Adipocyte (in vitro differentiated cells): ENCODE results near the gene PLEKHG4.
A peak's percentile ranks its signal among the peaks of the same experiment; 100 is the strongest.

Experiments
- DNase-seq: peaks from one replicate; pipeline ENCODE4 v3.0.0-alpha.2; 2015; ENCODE audit warnings: low read depth
- H3K27me3 ChIP-seq: replicated peaks from 2 replicates; pipeline ENCODE4 v1.7.0; 2013; ENCODE audit warnings: mild to moderate bottlenecking, low read length, moderate library complexity; ENCODE audit not compliant: control insufficient read depth, insufficient read depth
- H3K36me3 ChIP-seq: 2 replicates; pipeline ENCODE4 v1.7.0; 2013; ENCODE audit warnings: low read length, mild to moderate bottlenecking, moderate library complexity; ENCODE audit not compliant: control insufficient read depth, insufficient read depth, severe bottlenecking
- H3K4me1 ChIP-seq: 2 replicates; pipeline ENCODE4 v1.7.0; 2013; ENCODE audit warnings: mild to moderate bottlenecking, low read length, moderate library complexity; ENCODE audit not compliant: control insufficient read depth, insufficient read depth
- H3K4me3 ChIP-seq: 2 replicates; pipeline ENCODE4 v1.7.0; 2013; ENCODE audit warnings: mild to moderate bottlenecking, low read length, moderate library complexity
- H3K9ac ChIP-seq: 2 replicates; pipeline ENCODE4 v1.7.0; 2013; ENCODE audit warnings: mild to moderate bottlenecking, low read length, moderate library complexity
- H3K9me3 ChIP-seq: 2 replicates; pipeline ENCODE4 v1.7.0; 2013; ENCODE audit warnings: mild to moderate bottlenecking, low read length, moderate library complexity; ENCODE audit not compliant: control insufficient read depth

Gene PLEKHG4

DNA sequence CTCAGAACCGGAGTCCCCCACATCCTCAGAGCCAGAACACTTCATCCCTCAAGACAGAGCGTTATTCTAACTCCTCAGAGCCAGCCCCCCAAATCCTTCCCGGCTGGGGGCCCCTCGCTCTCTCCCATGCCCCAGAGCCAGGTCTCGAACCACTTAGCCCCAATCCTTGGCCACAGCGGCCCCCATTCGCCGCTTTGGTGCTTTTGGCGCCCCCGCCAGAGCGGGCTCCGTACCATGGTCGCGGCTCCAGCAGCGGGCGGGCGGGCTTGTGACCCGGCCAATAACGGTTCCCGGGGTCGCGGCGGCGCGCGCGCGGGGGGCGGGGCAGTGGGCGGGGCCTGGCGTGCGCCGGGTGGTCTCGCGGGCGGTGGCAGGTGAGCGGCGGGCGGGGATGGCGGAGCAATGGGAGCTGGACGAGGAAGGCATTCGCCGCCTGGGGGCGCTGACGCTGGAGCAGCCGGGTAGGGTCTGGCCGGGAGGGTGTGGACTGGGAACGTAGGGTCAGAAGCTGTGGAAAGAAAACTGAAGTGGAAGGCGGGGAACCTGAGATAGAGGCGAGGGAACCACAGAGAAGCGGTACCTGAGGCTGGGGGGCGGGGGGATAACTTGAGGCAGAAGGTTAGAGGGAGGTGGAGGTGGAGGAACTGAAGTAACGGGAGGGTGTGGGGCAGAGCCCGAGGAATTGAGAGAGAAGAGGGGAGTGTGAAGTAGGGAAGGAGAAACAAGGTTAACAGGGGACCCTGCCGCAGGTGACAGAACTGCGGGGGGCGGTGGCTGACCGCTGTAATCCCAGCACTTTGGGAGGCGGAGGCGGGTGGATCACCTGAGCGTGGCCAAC is 47.4 kb downstream of the PLEKHG4 start, which contains the start of the genes KCTD19 and LRRC36:
Gene KCTD19 (minus strand): TSS at position 270 of the 838 bp plus-strand sequence. CDS start 34 bp downstream, at position 236.
Gene LRRC36 (plus strand): TSS at position 344 of the 838 bp plus-strand sequence. CDS start 48 bp downstream, at position 392.
- Histone ChIP-seq H3K9ac (peak within 1 kb of the TSS; percentile 62), H3K4me3 (peak within 1 kb of the TSS; percentile 68), H3K27me3 (no peaks in the 10 kb centered on the region), H3K9me3 (no peaks in the 10 kb centered on the region), H3K4me1 (peaks cover 7% of the 10 kb centered on the region), H3K36me3 (no peaks in the 10 kb centered on the region)
- peak; percentile 23 for DNase-seq

DNA sequence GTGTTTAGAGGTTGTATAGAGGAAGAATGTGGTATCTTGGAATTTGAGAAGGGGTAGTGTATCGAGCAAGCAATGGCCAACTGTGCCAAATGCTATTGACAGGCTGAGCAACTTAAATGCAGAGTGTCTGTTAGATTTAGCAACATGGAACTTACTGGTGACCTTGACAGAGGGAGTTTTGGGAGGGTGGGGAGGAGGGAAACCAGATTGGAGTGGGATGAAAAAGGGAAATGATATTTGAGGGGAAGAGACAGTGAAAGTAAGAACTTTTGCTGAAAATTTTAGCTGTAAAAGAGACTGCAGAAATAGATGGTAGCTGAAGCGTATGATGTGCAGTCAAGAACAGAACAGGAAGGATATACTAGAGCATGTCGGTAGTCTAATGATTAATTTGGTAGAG is 48.4 kb downstream of the PLEKHG4 start:
- Histone ChIP-seq H3K36me3 (no peaks in the 10 kb centered on the region), H3K9me3 (no peaks in the 10 kb centered on the region), H3K4me1 (peaks cover 7% of the 10 kb centered on the region), H3K27me3 (no peaks in the 10 kb centered on the region), H3K9ac (no peak overlapping the region), H3K4me3 (no peak overlapping the region)
- no peak for DNase-seq

DNA sequence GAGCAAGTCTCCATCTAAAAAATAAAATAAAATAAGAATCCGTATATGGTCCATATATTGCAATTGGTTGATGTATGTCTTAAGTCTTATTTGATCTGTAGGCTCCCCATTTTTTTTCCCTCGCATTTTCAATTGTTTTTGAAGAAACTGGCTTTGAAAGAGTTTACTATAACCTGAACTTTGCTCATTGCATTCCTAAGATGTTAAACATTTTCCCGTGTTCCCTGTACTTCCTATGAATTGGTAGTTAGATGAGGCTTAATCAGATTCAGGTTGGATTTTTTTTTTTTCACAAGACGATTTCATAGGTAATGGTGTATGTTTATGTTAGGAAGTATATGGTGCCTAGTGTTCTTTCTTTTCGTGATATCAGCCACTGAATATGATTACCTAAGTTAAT is 50.6 kb downstream of the PLEKHG4 start:
- Histone ChIP-seq H3K27me3 (no peaks in the 10 kb centered on the region), H3K9me3 (no peaks in the 10 kb centered on the region), H3K4me3 (no peak overlapping the region), H3K9ac (no peak overlapping the region), H3K36me3 (no peaks in the 10 kb centered on the region), H3K4me1 (peaks cover 1% of the 10 kb centered on the region)
- DNase-seq, result no peak

DNA sequence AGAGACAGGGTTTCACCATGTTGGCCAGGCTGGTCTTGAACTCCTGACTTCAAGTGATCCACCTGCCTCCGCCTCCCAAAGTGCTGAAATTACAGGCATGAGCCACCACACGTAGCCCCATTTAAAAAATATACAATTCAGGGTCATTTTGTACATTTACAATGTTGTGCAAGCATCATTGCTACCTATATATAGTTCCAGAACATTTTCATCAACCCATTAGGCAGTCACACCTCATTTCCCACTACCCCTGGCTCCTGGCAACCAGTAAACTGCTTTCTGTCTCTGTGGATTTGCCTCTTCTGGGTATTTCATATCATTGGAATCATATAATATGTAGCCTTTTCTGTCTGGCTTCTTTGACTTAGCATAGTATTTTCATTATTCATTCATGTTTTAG is 54.0 kb downstream of the PLEKHG4 start:
- Histone ChIP-seq H3K27me3 (no peaks in the 10 kb centered on the region), H3K4me3 (no peak overlapping the region), H3K9ac (no peak overlapping the region), H3K9me3 (no peaks in the 10 kb centered on the region), H3K4me1 (no peaks in the 10 kb centered on the region), H3K36me3 (no peaks in the 10 kb centered on the region)
- no peak for DNase-seq

DNA sequence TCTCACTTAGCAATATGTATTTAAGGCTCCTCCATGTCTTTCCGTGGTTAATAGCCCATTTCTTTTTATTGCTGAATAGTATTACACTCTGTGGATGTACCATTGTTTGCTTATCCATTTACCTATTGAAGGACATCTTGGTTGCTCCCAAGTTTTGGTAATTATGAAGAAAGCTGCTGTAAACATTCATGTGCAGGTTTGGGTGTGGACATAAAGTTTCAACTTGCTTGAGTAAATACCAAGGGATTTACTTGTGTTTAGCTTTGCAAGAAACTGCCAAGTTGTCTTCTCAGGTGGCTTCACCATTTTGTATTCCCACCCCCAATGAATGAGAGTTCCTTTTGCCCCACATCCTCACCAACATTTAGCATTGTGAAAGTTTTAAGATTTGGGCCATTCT is 56.8 kb downstream of the PLEKHG4 start:
- no peaks in the 10 kb centered on the region for H3K27me3 ChIP-seq
- DNase-seq, result no peak

DNA sequence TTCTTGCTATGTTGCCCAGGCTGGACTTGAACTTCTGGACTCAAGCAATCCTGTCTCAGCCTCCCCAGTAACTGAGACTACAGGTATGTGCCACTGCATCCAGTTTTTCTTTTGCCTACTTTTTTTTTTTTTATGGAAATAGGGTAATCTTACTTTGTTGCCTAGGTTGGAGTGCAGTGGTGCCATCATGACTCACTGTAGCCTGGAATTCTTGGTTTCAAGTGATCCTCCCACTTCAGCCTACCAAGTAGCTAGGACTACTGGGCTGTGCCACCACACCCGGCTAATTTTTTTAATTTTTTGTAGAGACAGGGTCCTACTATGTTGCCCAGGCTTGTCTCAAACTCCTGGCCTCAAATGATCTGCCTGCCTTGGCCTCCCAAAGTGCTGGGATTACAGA is 57.3 kb downstream of the PLEKHG4 start:
- H3K27me3 ChIP-seq, result no peaks in the 10 kb centered on the region

More for the DNA sequence above, 56.8 kb downstream of the PLEKHG4 start:
- Histone ChIP-seq H3K36me3 (no peaks in the 10 kb centered on the region), H3K9ac (no peak overlapping the region), H3K9me3 (no peaks in the 10 kb centered on the region), H3K4me1 (no peaks in the 10 kb centered on the region), H3K4me3 (no peak overlapping the region)

More for the DNA sequence above, 57.3 kb downstream of the PLEKHG4 start:
- DNase-seq, result no peak
- H3K9ac ChIP-seq, result no peak overlapping the region
- no peak overlapping the region for H3K4me3 ChIP-seq
- H3K36me3 ChIP-seq, result no peaks in the 10 kb centered on the region
- no peaks in the 10 kb centered on the region for H3K9me3 ChIP-seq
- no peaks in the 10 kb centered on the region for H3K4me1 ChIP-seq
